Keratinocyte (primary cell): ENCODE data around the gene FSTL1.

Experiments used
- EZH2 ChIP-seq: IDR thresholded peaks from one replicate; pipeline ENCODE4 v1.6.1; 2012; ENCODE audit warnings: inconsistent platforms, mild to moderate bottlenecking, low read length, moderate library complexity
- TF ChIP-seq, protein P1 (sequence below), 3 experiments: IDR thresholded peaks in 1 of 3; conservative IDR thresholded peaks in 1 of 3; optimal IDR thresholded peaks in 1 of 3; 2 replicates in 2 of 3; 3 replicates in 1 of 3; pipeline versions ENCODE3 to v1.5.1; 2011; ENCODE audit warnings: low read length in 3 of 3, mild to moderate bottlenecking in 3 of 3, moderate library complexity in 2 of 3, control low read depth in 1 of 3, inconsistent platforms in 1 of 3; ENCODE audit not compliant: insufficient read depth in 2 of 3; ENCODE audit errors: extremely low read depth in 1 of 3

DNA sequence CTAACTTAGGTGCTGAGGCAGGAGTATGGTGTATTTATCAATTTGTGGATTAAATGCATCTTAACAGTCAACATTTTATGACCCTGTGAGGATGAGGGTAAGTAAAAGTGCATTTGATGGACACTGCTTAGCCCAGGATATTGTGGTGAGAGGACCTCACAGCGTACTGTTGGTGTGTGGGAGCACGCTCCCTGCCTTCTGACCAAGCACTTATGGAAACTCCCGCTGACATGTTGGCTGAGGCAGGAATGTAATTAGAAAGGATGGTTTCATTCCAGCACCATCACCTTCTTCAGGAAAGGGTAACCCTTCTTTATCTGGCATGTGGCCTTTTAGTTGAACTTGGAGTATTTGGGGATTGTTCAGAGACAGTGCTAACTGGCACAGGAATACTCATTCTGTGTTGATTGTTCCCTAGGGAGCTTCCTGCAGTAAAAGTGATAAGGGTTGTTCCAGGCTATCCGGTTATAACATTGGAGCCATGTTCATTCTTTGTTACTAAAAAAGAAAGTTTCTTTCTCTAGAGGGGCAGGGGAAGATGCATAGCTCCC is 11.7 kb upstream of the FSTL1 start:
- TF ChIP-seq, protein P1, sequence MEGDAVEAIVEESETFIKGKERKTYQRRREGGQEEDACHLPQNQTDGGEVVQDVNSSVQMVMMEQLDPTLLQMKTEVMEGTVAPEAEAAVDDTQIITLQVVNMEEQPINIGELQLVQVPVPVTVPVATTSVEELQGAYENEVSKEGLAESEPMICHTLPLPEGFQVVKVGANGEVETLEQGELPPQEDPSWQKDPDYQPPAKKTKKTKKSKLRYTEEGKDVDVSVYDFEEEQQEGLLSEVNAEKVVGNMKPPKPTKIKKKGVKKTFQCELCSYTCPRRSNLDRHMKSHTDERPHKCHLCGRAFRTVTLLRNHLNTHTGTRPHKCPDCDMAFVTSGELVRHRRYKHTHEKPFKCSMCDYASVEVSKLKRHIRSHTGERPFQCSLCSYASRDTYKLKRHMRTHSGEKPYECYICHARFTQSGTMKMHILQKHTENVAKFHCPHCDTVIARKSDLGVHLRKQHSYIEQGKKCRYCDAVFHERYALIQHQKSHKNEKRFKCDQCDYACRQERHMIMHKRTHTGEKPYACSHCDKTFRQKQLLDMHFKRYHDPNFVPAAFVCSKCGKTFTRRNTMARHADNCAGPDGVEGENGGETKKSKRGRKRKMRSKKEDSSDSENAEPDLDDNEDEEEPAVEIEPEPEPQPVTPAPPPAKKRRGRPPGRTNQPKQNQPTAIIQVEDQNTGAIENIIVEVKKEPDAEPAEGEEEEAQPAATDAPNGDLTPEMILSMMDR (optimal IDR thresholded peaks at IDR 0.05 in 1 of 3, IDR thresholded peaks at IDR 0.05 in 1 of 3, conservative IDR thresholded peaks at IDR 0.05 in 1 of 3; ENCODE audit: extremely low read depth in 1 of 3, insufficient read depth in 2 of 3, low read length in 3 of 3): no peak
- no peak for TF ChIP-seq EZH2
